Esophagus squamous epithelium (tissue), 4 donors: ENCODE results near the gene CTRB2.

Source experiments
- CTCF ChIP-seq, 6 experiments: fragments of 450-650 bp in 4 of 6; fragments of 200-600 bp in 2 of 6; sonication (generic) in 2 of 6; IDR thresholded peaks; one replicate each; pipeline ENCODE4 v1.5.1; 2016 to 2019; ENCODE audit warnings: antibody characterized with exemption in 6 of 6, mild to moderate bottlenecking in 4 of 6, moderate library complexity in 4 of 6
- POLR2A ChIP-seq, 4 donors: fragments of 450-650 bp; IDR thresholded peaks; one replicate each; pipeline ENCODE4 v1.6.1; 2017; ENCODE audit warnings: antibody characterized with exemption in 4 of 4, mild to moderate bottlenecking in 4 of 4, moderate library complexity in 3 of 4

DNA sequence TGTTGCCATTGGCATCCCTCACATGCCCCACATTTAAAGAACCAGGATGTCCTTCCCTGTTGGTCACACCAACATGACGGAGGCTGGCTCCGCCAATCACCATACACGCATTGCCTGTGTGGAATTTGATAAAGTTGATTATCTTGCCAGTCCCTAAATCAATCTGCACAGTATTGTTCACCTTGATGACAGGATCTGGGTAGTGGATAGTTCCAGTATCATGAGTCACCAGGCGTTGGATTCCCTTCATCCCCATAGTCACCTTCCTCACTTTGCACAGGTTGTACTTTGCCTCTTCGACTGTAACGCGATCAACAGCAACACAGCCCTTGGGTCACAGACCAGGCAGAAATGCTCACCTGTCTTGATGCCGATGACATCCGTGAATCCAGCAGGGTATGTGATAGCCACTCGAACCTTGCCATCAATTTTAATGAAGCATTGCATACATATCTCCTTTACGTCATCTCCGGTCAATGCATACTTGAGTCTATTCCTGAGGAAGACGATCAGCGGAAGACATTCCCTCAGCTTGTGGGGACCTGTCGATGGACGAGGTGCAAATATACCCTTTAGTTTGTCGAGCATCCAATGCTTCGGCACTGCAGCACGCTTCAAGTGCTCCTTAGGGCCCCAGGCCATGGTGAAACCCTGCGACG lies 14.2 kb downstream of the CTRB2 start:
- TF ChIP-seq CTCF (IDR thresholded peaks at IDR 0.05) (no peak), POLR2A (IDR thresholded peaks at IDR 0.05) (no peak)
